HCT116 (cell line): ENCODE measurements around the gene CARD6. TPM values are rescaled to one million over a fixed set of nuclear protein-coding genes. Genes with fewer than 3 reads are reported as not detected.

Source experiments
- ATAC-seq: fragments of 200-7000 bp; cut with Tn5 transposase; 2 replicates; pipeline ENCODE4 v1.9.1; 2020; ENCODE audit warnings: mild to moderate bottlenecking, moderate library complexity
- BruUV-seq: library from RNA; stranded (reverse); fragments of 400-500 nt; replicated peaks from 2 replicates; lab custom pipeline; 2021; lab: Mats Ljungman, UMichigan
- CTCF ChIA-PET: fragments of 300-600 bp; sonication (Branson Sonifier 250); formaldehyde crosslinking; loops from one replicate; lab custom pipeline; 2021; ENCODE audit warnings: antibody characterized with exemption; lab: Charles Lee
- POLR2A ChIA-PET: fragments of 300-600, 350-600 bp; sonication (Branson Sonifier 250); formaldehyde crosslinking; loops from one replicate; lab custom pipeline; 2021; ENCODE audit warnings: antibody characterized with exemption; lab: Charles Lee
- RAD21 ChIA-PET, 2 experiments: fragments of 300-600 bp; sonication (Branson Sonifier 250); formaldehyde crosslinking; loops; one replicate each; lab custom pipeline; 2023; ENCODE audit warnings: low total read pairs in 2 of 2; ENCODE audit not compliant: uncharacterized antibody in 2 of 2, unreplicated experiment in 2 of 2, low non-redundant PET in 1 of 2; lab: Charles Lee
- DNase-seq: peaks from one replicate; pipeline ENCODE4 v3.0.0-alpha.2; 2010; ENCODE audit warnings: low read depth, low spot score
- H2AFZ ChIP-seq: fragments of 200-600 bp; shearing (Covaris generic), sonication (generic); 2 replicates; pipeline ENCODE4 v1.6.1; 2017; ENCODE audit warnings: low read depth, mixed run types, mixed read lengths, antibody characterized with exemption, low read length; ENCODE audit not compliant: poor library complexity, severe bottlenecking
- H3K27ac ChIP-seq: 2 replicates; pipeline ENCODE4 v1.5.1; 2012; ENCODE audit warnings: low read depth, low read length
- H3K27me3 ChIP-seq: fragments of 200-600 bp; sonication (generic); 2 replicates; pipeline ENCODE4 v1.6.1; 2016; ENCODE audit warnings: mixed run types, low read length, mixed read lengths; ENCODE audit not compliant: insufficient read depth
- H3K36me3 ChIP-seq, 2 experiments: fragments of 200-500 bp in 1 of 2; fragments of 200-600 bp in 1 of 2; sonication (Bioruptor generic) in 1 of 2; sonication (generic) in 1 of 2; 2 replicates each; pipeline versions ENCODE4 v1.5.1 to v1.6.1; 2014 to 2016; ENCODE audit warnings: low read length in 2 of 2, inconsistent platforms in 1 of 2, mixed read lengths in 1 of 2, mixed run types in 1 of 2; ENCODE audit not compliant: insufficient read depth in 2 of 2, control insufficient read depth in 1 of 2
- H3K4me1 ChIP-seq, 2 experiments: fragments of 200-600 bp in 1 of 2; sonication (generic) in 1 of 2; 2 replicates each; pipeline versions ENCODE4 v1.5.1 to v1.6.1; 2012 to 2017; ENCODE audit warnings: low read length in 2 of 2, inconsistent platforms in 1 of 2, mild to moderate bottlenecking in 1 of 2, mixed read lengths in 1 of 2, mixed run types in 1 of 2, moderate library complexity in 1 of 2; ENCODE audit not compliant: insufficient read depth in 2 of 2, control insufficient read depth in 1 of 2
- H3K4me2 ChIP-seq: fragments of 200-600 bp; sonication (generic); 2 replicates; pipeline ENCODE4 v1.6.1; 2017; ENCODE audit warnings: mixed run types, low read length, mixed read lengths
- H3K4me3 ChIP-seq, 2 experiments: fragments of 200-600 bp in 1 of 2; sonication (generic) in 1 of 2; replicated peaks in 1 of 2; 2 replicates each; pipeline ENCODE4 v1.5.1; 2011 to 2016; ENCODE audit warnings: low read length in 2 of 2, control low read depth in 1 of 2, low read depth in 1 of 2, mild to moderate bottlenecking in 1 of 2, mixed read lengths in 1 of 2, mixed run types in 1 of 2
- H3K79me2 ChIP-seq: fragments of 200-600 bp; sonication (generic); 2 replicates; pipeline ENCODE4 v1.6.1; 2017; ENCODE audit warnings: mild to moderate bottlenecking, mixed run types, low read length, moderate library complexity, mixed read lengths; ENCODE audit not compliant: insufficient read depth
- H3K9ac ChIP-seq: fragments of 200-600 bp; sonication (generic); 2 replicates; pipeline ENCODE4 v1.6.1; 2016; ENCODE audit warnings: low read length, mixed read lengths
- H3K9me2 ChIP-seq: fragments of 200-600 bp; sonication (generic), shearing (Covaris generic); 2 replicates; pipeline ENCODE4 v1.6.1; 2017; ENCODE audit warnings: mixed run types, mild to moderate bottlenecking, moderate library complexity; ENCODE audit not compliant: insufficient read depth
- H3K9me3 ChIP-seq, 2 experiments: fragments of 200-500 bp in 1 of 2; fragments of 200-600 bp in 1 of 2; sonication (Bioruptor generic) in 1 of 2; sonication (generic) in 1 of 2; 2 replicates each; pipeline ENCODE4 v1.6.1; 2014 to 2017; ENCODE audit warnings: low read length in 2 of 2, mixed read lengths in 2 of 2, inconsistent platforms in 1 of 2, low read depth in 1 of 2, mild to moderate bottlenecking in 1 of 2, mixed run types in 1 of 2, moderate library complexity in 1 of 2; ENCODE audit not compliant: control insufficient read depth in 1 of 2, insufficient read depth in 1 of 2
- H4K20me1 ChIP-seq: fragments of 200-600 bp; sonication (generic), shearing (Covaris generic); 2 replicates; pipeline ENCODE4 v1.6.1; 2017; ENCODE audit warnings: mixed run types, mild to moderate bottlenecking, moderate library complexity; ENCODE audit not compliant: insufficient read depth
- ATF3 ChIP-seq: IDR thresholded peaks from 2 replicates; pipeline ENCODE4 v1.6.1; 2012
- CBX3 ChIP-seq: IDR thresholded peaks from 2 replicates; pipeline ENCODE4 v1.6.1; 2012; ENCODE audit warnings: low read depth
- CEBPB ChIP-seq: IDR thresholded peaks from 2 replicates; pipeline ENCODE4 v1.6.1; 2012; ENCODE audit warnings: low read depth
- EGR1 ChIP-seq: IDR thresholded peaks from 2 replicates; pipeline ENCODE4 v1.6.1; 2012; ENCODE audit warnings: low read depth
- EZH2 ChIP-seq: fragments of 200-600 bp; sonication (generic); IDR thresholded peaks from 2 replicates; pipeline ENCODE4 v1.6.1; 2017; ENCODE audit warnings: antibody characterized with exemption, mixed run types
- EZH2phosphoT487 ChIP-seq: fragments of 200-600 bp; IDR thresholded peaks from 2 replicates; pipeline ENCODE4 v1.6.1; 2018; ENCODE audit warnings: antibody characterized with exemption, borderline replicate concordance
- FOSL1 ChIP-seq: IDR thresholded peaks from 2 replicates; pipeline ENCODE4 v1.6.1; 2012; ENCODE audit warnings: low read depth
- POLR2A ChIP-seq: IDR thresholded peaks from 2 replicates; pipeline ENCODE4 v1.7.0; 2011; ENCODE audit warnings: borderline replicate concordance; ENCODE audit not compliant: insufficient read depth, insufficient read length; ENCODE audit errors: extremely low read depth
- RAD21 ChIP-seq: IDR thresholded peaks from 2 replicates; pipeline ENCODE4 v1.6.1; 2012; ENCODE audit warnings: low read depth, mild to moderate bottlenecking
- REST ChIP-seq: IDR thresholded peaks from 2 replicates; pipeline ENCODE4 v1.6.1; 2012; ENCODE audit warnings: low read depth
- SIN3A ChIP-seq: IDR thresholded peaks from 2 replicates; pipeline ENCODE4 v1.6.1; 2012; ENCODE audit warnings: low read depth
- SP1 ChIP-seq: IDR thresholded peaks from 2 replicates; pipeline ENCODE4 v1.6.1; 2012; ENCODE audit warnings: low read depth
- TCF7L2 ChIP-seq: IDR thresholded peaks from 2 replicates; pipeline ENCODE4 v1.7.0; 2011; ENCODE audit warnings: borderline replicate concordance, inconsistent platforms; ENCODE audit not compliant: insufficient read depth, insufficient read length; ENCODE audit errors: extremely low read depth
- ZNF274 ChIP-seq: fragments of 200-500 bp; sonication (Bioruptor generic); IDR thresholded peaks from 2 replicates; pipeline ENCODE4 v1.6.1; 2014; ENCODE audit warnings: mild to moderate bottlenecking, low read depth, low read length, inconsistent platforms
- intact Hi-C: fragments of 100-400 bp; cut with micrococcal nuclease; formaldehyde crosslinking; loops from 2 replicates; pipeline ENCODE4 v1.10.0; 2022
- total RNA-seq: library from RNA; stranded (reverse); gene quantifications from one replicate; pipeline ENCODE4 v1.2.1, GENCODE V29; 2021; ENCODE audit not compliant: unreplicated experiment

CARD6 gene
- total RNA-seq, 1 experiment from 2014 or later, result not detected

DNA sequence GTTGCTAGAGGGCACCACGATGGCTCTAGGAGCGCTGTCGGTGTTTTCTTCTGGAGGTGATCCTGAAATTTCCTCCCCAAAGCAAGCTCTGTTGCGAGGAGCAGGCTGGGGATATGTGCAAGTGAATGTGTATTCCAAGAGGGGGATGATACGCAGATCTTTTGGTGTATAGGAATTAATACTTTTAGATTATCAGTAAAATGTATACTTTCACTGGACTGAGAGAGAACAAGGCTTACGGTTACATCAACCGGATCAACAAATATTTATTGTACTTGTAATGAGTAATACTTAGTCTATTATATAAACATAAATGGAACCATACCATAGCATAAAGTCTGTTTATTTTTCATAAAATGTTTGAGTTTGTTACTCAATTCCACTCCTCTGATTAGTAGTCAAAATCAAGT lies 42.4 kb upstream of the CARD6 start:
- CTCF ChIA-PET, result interaction anchor here (0.6 to 1.1 kb wide), 3 partner anchors 9 to 1160 kb away, joined by 3 to 5 read pairs (median 3); no protein-coding TSS in a partner anchor

More for the DNA sequence above, 42.4 kb upstream of the CARD6 start:
- H3K9me2 ChIP-seq, result no peaks in the 10 kb centered on the region
- H3K27ac ChIP-seq, result peak overlapping the region; percentile 68
- RAD21 ChIA-PET, result no interaction called here
- H3K36me3 ChIP-seq, result no peaks in the 10 kb centered on the region
- no peaks in the 10 kb centered on the region for H3K9me3 ChIP-seq
- intact Hi-C loops, result loop anchor here (1.0 kb wide), 1 partner anchor 44 kb away; the partner anchor contains the start of gene TTC33
- TF ChIP-seq RAD21 (no peak; the same call in 1 of the 2 replicates), SP1 (no peak), SIN3A (no peak), POLR2A (no peak), EZH2phosphoT487 (no peak), CBX3 (no peak), CEBPB (no peak), EZH2 (no peak), ZNF274 (no peak), REST (no peak), ATF3 (no peak), EGR1 (no peak), FOSL1 (no peak), TCF7L2 (no peak)
- ATAC-seq (peak; percentile 66; the same call in 1 of the 2 replicates), DNase-seq (peak; percentile 35)
- BruUV-seq, result no TSS peak
- no peaks in the 10 kb centered on the region for H3K27me3 ChIP-seq
- H3K4me3 ChIP-seq, result peak overlapping the region; percentile 79 to 82
- POLR2A ChIA-PET, result interaction anchor here (0.6 kb wide), 2 partner anchors 36 to 265 kb away, joined by 3 to 4 read pairs; partner anchors contain the start of gene RPL37
- H3K9ac ChIP-seq, result peak overlapping the region; percentile 80
- peak overlapping the region; percentile 98 for H3K4me2 ChIP-seq
- peaks cover 5% of the 10 kb centered on the region; the same call in 1 of the 2 replicates for H4K20me1 ChIP-seq
- peak overlapping the region; percentile 98 for H2AFZ ChIP-seq
- H3K79me2 ChIP-seq, result peaks cover 38% of the 10 kb centered on the region
- peaks cover 15 to 18% of the 10 kb centered on the region in 2 experiments for H3K4me1 ChIP-seq
